Panc1 (cell line): ENCODE data around the gene HINT2. TPM values are rescaled to one million over a fixed set of nuclear protein-coding genes. Genes with fewer than 3 reads are reported as not detected.

Experiments used
- ATAC-seq: fragments of 200-7000 bp; cut with Tn5 transposase; 2 replicates; pipeline ENCODE4 v1.9.1; 2020; ENCODE audit warnings: mild to moderate bottlenecking, moderate library complexity
- BruUV-seq: library from RNA; stranded (reverse); fragments of 400-500 nt; replicated peaks from 2 replicates; lab custom pipeline; 2021; lab: Mats Ljungman, UMichigan
- CTCF ChIA-PET: fragments of 300-600 bp; sonication (Branson Sonifier 250); formaldehyde crosslinking; loops from one replicate; lab custom pipeline; 2022; ENCODE audit warnings: antibody characterized with exemption; lab: Charles Lee
- POLR2A ChIA-PET: fragments of 300-600 bp; sonication (Branson Sonifier 250); formaldehyde crosslinking; loops from one replicate; lab custom pipeline; 2022; ENCODE audit warnings: antibody characterized with exemption; lab: Charles Lee
- DNase-seq: peaks from one replicate; pipeline ENCODE4 v3.0.0-alpha.2; 2010; ENCODE audit warnings: low read depth, low spot score
- H3K27ac ChIP-seq: 2 replicates; pipeline ENCODE4 v1.5.1; 2011; ENCODE audit warnings: mild to moderate bottlenecking, low read length, inconsistent platforms
- H3K27me3 ChIP-seq: fragments of 200-500 bp; sonication (Bioruptor generic); 2 replicates; pipeline ENCODE4 v1.6.0; 2014; ENCODE audit warnings: low read length, inconsistent platforms; ENCODE audit not compliant: control insufficient read depth, insufficient read depth
- H3K36me3 ChIP-seq: fragments of 200-500 bp; sonication (Bioruptor generic); 2 replicates; pipeline ENCODE4 v1.5.1; 2014; ENCODE audit warnings: inconsistent platforms, mild to moderate bottlenecking, low read length, moderate library complexity; ENCODE audit not compliant: control insufficient read depth, insufficient read depth
- H3K4me1 ChIP-seq: 2 replicates; pipeline ENCODE4 v1.5.1; 2011; ENCODE audit warnings: inconsistent platforms, mild to moderate bottlenecking, low read length, moderate library complexity; ENCODE audit not compliant: control insufficient read depth, insufficient read depth
- H3K4me3 ChIP-seq, 2 experiments: 2 replicates each; pipeline ENCODE4 v1.5.1; 2011 to 2012; ENCODE audit warnings: low read depth in 2 of 2, low read length in 2 of 2, mild to moderate bottlenecking in 2 of 2, inconsistent platforms in 1 of 2, moderate library complexity in 1 of 2
- H3K9me3 ChIP-seq: fragments of 200-500 bp; sonication (Bioruptor generic); 2 replicates; pipeline ENCODE4 v1.5.1; 2014; ENCODE audit warnings: low read depth, mild to moderate bottlenecking, inconsistent platforms, low read length, moderate library complexity; ENCODE audit not compliant: control insufficient read depth, insufficient read depth
- POLR2AphosphoS5 ChIP-seq: IDR thresholded peaks from 2 replicates; pipeline ENCODE4 v1.6.1; 2012; ENCODE audit warnings: mild to moderate bottlenecking, low read depth, low read length, moderate library complexity
- SIN3A ChIP-seq: IDR thresholded peaks from 2 replicates; pipeline ENCODE4 v1.6.1; 2012; ENCODE audit warnings: low read depth, mild to moderate bottlenecking, low read length, moderate library complexity, borderline replicate concordance; ENCODE audit not compliant: insufficient read depth
- TCF7L2 ChIP-seq: IDR thresholded peaks from 2 replicates; pipeline ENCODE4 v1.6.1; 2011; ENCODE audit warnings: mild to moderate bottlenecking, low read depth, low read length, inconsistent platforms
- in situ Hi-C: cut with HindIII; loops from 2 replicates; pipeline ENCODE4 v1.10.0; 2016; ENCODE audit warnings: low sequenced_read_pairs, low pct_unique_long_range_greater_than_20kb
- intact Hi-C: fragments of 100-400 bp; cut with micrococcal nuclease; formaldehyde crosslinking; loops from one replicate; pipeline ENCODE4 v1.10.0; 2022; ENCODE audit not compliant: unreplicated experiment
- total RNA-seq: library from RNA; stranded (reverse); gene quantifications from one replicate; pipeline ENCODE4 v1.2.1, GENCODE V29; 2021; ENCODE audit not compliant: unreplicated experiment
- TF ChIP-seq, protein P1 (sequence below): fragments of 450-650 bp; IDR thresholded peaks from 2 replicates; pipeline ENCODE4 v1.5.1; 2017; ENCODE audit warnings: mild to moderate bottlenecking
- TF ChIP-seq, protein P2 (sequence below), 2 experiments: IDR thresholded peaks; 2 replicates each; pipeline ENCODE4 v1.6.1; 2011 to 2012; ENCODE audit warnings: low read depth in 2 of 2, control low read depth in 1 of 2, low read length in 1 of 2, mild to moderate bottlenecking in 1 of 2, moderate library complexity in 1 of 2; ENCODE audit not compliant: insufficient read depth in 1 of 2

HINT2 gene
- total RNA-seq, 1 experiment from 2014 or later: 75.6 TPM

DNA sequence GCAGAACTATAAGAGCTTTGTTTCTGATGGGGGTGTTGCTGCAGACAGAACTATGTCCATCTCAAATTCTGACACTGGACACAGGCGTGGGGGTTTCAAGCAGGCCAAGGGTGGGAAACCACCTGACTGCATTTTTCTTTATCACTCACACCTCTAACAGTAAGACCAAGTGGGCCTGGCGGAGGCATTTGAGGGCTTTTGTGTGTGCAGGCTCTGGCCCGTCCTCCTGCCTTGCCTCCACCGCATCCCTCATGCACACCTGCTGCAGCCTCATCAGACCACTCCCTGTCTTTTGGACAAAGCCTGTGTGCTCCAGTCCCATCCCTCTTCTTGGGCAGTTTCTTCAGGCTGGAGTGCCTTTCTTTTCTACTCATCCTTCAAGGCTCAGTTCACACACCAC, 47.5 kb upstream of the HINT2 start:
- CTCF ChIA-PET: no interaction called here
- BruUV-seq: no TSS peak
- POLR2A ChIA-PET: interaction anchor here (0.6 kb wide), 1 partner anchor 63 kb away, joined by 3 read pairs; no protein-coding TSS in a partner anchor
- no peaks in the 10 kb centered on the region for H3K4me1 ChIP-seq
- in situ Hi-C loops: no loop called here
- H3K27me3 ChIP-seq: 0 out of 2 replicates have a peak, but pooled peaks cover 2% of the 10 kb centered on the region
- H3K9me3 ChIP-seq: no peaks in the 10 kb centered on the region
- TF ChIP-seq, protein P1, sequence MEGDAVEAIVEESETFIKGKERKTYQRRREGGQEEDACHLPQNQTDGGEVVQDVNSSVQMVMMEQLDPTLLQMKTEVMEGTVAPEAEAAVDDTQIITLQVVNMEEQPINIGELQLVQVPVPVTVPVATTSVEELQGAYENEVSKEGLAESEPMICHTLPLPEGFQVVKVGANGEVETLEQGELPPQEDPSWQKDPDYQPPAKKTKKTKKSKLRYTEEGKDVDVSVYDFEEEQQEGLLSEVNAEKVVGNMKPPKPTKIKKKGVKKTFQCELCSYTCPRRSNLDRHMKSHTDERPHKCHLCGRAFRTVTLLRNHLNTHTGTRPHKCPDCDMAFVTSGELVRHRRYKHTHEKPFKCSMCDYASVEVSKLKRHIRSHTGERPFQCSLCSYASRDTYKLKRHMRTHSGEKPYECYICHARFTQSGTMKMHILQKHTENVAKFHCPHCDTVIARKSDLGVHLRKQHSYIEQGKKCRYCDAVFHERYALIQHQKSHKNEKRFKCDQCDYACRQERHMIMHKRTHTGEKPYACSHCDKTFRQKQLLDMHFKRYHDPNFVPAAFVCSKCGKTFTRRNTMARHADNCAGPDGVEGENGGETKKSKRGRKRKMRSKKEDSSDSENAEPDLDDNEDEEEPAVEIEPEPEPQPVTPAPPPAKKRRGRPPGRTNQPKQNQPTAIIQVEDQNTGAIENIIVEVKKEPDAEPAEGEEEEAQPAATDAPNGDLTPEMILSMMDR: no peak
- TF ChIP-seq, protein P2, sequence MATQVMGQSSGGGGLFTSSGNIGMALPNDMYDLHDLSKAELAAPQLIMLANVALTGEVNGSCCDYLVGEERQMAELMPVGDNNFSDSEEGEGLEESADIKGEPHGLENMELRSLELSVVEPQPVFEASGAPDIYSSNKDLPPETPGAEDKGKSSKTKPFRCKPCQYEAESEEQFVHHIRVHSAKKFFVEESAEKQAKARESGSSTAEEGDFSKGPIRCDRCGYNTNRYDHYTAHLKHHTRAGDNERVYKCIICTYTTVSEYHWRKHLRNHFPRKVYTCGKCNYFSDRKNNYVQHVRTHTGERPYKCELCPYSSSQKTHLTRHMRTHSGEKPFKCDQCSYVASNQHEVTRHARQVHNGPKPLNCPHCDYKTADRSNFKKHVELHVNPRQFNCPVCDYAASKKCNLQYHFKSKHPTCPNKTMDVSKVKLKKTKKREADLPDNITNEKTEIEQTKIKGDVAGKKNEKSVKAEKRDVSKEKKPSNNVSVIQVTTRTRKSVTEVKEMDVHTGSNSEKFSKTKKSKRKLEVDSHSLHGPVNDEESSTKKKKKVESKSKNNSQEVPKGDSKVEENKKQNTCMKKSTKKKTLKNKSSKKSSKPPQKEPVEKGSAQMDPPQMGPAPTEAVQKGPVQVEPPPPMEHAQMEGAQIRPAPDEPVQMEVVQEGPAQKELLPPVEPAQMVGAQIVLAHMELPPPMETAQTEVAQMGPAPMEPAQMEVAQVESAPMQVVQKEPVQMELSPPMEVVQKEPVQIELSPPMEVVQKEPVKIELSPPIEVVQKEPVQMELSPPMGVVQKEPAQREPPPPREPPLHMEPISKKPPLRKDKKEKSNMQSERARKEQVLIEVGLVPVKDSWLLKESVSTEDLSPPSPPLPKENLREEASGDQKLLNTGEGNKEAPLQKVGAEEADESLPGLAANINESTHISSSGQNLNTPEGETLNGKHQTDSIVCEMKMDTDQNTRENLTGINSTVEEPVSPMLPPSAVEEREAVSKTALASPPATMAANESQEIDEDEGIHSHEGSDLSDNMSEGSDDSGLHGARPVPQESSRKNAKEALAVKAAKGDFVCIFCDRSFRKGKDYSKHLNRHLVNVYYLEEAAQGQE (IDR thresholded peaks at IDR 0.05; ENCODE audit: insufficient read depth in 1 of 2, low read depth in 2 of 2, low read length in 1 of 2): no peak
- TF ChIP-seq SIN3A: no peak
- no peak for TF ChIP-seq TCF7L2
- no peak for TF ChIP-seq POLR2AphosphoS5
- intact Hi-C loops: no loop called here
- H3K36me3 ChIP-seq: no peaks in the 10 kb centered on the region
- no peak overlapping the region for H3K4me3 ChIP-seq
- DNase-seq (no peak), ATAC-seq (no peak)
- H3K27ac ChIP-seq: no peak overlapping the region

DNA sequence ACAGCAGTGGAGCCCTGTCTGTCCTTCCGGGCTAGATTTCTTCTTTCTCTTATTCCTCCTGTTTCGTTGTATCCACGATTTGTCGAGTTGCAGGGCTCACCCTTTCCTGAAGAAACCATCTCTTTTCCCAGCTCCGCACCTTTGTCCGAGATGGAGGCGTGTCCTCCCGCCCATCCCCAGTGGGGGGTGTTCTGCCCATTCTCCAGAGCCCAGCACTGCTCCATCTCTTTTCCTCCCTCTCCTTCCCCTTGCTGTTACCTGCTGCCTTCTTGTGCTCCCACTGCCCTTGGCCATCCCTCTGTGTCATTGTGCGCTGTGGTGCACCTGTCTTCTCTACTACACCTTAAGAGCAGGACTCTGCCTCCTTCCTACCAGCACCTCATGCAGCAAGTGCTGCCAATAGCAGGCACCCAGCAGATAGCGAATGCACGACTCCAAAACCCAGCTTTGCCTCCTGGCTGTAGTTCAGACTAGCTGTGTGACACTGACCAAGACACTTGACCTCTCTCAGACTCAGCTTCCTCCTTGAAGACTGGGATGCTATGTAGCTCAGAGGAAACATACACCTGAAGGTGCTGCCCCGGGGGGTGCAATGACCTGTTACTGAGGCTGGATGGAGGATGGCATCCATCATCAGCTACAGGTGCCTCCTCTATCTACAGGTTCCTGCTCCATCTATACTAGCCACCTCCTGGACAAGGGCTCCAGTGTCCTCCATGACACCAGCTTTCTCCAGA, 46.5 kb upstream of the HINT2 start:
- BruUV-seq: no TSS peak
- ATAC-seq (no peak), DNase-seq (no peak)
- ChIA-PET CTCF (no interaction called here), POLR2A (interaction anchor here (0.6 kb wide), 1 partner anchor 64 kb away, joined by 3 read pairs; no protein-coding TSS in a partner anchor)
- no peak for TF ChIP-seq POLR2AphosphoS5
- no peak for TF ChIP-seq TCF7L2
- TF ChIP-seq, protein P1: no peak
- TF ChIP-seq SIN3A: no peak
- TF ChIP-seq, protein P2 (IDR thresholded peaks at IDR 0.05; ENCODE audit: insufficient read depth in 1 of 2, low read depth in 2 of 2, low read length in 1 of 2): no peak
- in situ Hi-C loops (no loop called here), intact Hi-C loops (no loop called here)
- Histone ChIP-seq H3K9me3 (no peaks in the 10 kb centered on the region), H3K4me1 (no peaks in the 10 kb centered on the region), H3K27ac (no peak overlapping the region), H3K27me3 (0 out of 2 replicates have a peak, but pooled peaks cover 2% of the 10 kb centered on the region), H3K4me3 (no peak overlapping the region), H3K36me3 (no peaks in the 10 kb centered on the region)
